Liver (tissue), 3 donors: Measurements from ENCODE around the gene WWC1.

Experiments used
- TF ChIP-seq, protein P1 (sequence below): fragments of 150-350 bp; IDR thresholded peaks from 2 replicates; pipeline ENCODE4 v1.5.1; 2017; ENCODE audit warnings: improper control_type of control experiment, low read depth, low read length; ENCODE audit not compliant: missing input control
- TF ChIP-seq, protein P2 (sequence below): IDR thresholded peaks from 2 replicates; pipeline ENCODE4 v1.6.1; 2016; ENCODE audit warnings: antibody characterized with exemption
- donor health status: healthy.
- donor health status: healthy.

DNA sequence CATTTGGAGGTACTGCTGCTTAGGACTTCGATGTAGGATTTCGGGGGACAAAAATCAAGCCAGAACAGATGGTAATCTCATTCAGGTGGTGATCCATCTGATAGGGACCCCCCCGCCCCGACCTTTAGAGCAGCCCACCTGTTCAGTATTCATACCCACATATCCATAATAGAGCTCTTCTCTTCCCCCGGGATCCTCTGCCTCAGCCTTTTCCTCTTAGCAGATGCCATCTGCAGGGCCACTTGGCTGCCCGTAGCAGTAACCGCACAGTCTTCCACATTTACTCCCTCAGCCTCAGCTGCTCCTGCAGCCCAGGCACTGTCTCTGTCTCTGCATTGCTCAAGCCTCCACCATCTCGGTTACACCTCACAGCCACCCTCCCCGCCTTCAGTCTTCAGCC, 129.0 kb downstream of the WWC1 start:
- TF ChIP-seq, protein P1, sequence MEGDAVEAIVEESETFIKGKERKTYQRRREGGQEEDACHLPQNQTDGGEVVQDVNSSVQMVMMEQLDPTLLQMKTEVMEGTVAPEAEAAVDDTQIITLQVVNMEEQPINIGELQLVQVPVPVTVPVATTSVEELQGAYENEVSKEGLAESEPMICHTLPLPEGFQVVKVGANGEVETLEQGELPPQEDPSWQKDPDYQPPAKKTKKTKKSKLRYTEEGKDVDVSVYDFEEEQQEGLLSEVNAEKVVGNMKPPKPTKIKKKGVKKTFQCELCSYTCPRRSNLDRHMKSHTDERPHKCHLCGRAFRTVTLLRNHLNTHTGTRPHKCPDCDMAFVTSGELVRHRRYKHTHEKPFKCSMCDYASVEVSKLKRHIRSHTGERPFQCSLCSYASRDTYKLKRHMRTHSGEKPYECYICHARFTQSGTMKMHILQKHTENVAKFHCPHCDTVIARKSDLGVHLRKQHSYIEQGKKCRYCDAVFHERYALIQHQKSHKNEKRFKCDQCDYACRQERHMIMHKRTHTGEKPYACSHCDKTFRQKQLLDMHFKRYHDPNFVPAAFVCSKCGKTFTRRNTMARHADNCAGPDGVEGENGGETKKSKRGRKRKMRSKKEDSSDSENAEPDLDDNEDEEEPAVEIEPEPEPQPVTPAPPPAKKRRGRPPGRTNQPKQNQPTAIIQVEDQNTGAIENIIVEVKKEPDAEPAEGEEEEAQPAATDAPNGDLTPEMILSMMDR, result no peak
- TF ChIP-seq, protein P2, sequence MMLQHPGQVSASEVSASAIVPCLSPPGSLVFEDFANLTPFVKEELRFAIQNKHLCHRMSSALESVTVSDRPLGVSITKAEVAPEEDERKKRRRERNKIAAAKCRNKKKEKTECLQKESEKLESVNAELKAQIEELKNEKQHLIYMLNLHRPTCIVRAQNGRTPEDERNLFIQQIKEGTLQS, result no peak
